UCSD-AML1 (cell line): Measurements from ENCODE around the gene C1orf198.
"Not testable (repeated sequence)": the region's sequence is repeated elsewhere in the genome, so short reads cannot be mapped to it uniquely, and the experiment has no call there.

Experiments used
- DNase-seq: peaks from one replicate; lab custom pipeline; 2025; ENCODE audit not compliant: unreplicated experiment; lab: John Stamatoyannopoulos, UW

C1orf198 gene

DNA sequence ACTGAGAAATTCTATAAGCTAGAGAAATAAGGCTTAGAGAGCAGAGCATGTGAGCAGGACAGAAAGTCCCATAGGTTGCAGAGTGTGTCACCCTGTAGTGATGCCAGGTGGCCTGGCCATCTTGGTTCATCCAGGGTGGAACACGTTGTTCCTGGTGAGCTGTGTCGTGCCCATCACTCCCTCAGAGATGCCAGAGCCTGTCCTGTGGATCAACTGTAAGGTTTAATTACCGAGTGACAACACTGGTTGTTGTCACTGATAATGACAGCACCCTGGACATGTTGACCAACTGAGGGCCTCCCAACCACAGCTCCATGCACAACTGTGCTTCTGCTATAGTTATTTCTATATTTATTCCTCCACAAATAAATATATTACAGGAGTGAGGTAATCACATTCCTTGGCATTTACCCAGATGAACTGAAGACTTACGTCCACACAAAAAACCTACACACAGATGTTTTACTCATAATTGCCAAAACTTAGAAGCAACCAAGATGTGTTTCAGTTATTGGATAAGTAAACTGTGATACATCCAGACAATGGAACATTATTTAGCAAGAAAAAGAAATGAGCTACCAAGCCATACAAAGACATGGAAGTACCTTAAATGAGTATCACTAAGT, 6.2 kb downstream of the C1orf198 start:
- no peak for DNase-seq

DNA sequence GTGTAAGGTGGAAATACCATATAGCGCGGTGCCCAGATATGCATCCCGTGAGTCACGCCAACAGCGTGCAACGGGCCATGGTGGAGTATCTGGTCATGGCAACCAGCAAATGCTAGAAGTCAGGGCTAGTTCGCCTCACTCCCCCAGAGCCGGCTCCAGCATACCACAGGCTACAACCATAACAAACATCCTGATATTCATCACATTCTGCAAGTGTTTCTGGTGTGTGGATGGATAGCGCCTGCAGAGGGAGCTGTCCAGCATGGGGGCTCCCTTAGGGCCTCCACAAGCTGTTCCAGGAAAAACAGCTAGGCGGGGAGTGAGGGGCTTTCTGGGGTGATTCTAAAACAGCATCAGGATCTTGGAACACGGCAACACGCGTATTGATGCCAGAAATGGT, 6.8 kb downstream of the C1orf198 start:
- DNase-seq: no peak

DNA sequence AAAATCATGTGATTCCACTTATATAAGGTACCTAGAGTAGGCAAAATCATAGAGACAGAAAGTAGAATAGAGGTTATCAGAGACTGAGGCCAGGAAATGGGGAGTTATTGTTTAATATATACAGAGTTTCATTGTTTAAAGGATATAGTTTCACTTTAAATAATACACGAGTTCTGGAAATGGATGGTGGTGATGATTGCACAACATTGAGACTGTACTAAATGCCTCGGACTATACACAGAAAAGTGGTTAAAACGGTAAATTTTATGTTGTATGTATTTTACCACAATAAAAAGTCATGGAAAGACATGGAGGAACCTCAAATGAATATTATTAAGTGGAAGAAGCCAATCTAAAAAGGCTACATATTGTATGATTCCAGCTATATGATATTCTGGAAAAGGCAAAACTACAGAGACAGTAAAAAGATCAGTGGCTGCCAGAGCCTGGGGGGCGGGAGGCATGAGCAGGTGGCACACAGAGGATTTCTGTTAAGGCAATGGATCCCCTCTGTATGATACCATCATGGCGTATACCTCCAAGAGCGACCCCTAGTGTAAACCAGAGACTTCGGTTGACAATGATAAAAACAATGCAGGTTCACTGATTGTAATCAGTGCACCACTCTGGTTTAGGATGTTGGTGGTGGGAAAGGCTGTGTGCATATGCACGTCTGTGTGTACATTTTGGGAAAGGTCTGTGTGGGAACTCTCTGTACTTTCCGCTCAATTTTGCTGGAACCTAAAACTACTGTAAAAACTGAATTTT, 7.5 kb downstream of the C1orf198 start:
- DNase-seq: no peak

DNA sequence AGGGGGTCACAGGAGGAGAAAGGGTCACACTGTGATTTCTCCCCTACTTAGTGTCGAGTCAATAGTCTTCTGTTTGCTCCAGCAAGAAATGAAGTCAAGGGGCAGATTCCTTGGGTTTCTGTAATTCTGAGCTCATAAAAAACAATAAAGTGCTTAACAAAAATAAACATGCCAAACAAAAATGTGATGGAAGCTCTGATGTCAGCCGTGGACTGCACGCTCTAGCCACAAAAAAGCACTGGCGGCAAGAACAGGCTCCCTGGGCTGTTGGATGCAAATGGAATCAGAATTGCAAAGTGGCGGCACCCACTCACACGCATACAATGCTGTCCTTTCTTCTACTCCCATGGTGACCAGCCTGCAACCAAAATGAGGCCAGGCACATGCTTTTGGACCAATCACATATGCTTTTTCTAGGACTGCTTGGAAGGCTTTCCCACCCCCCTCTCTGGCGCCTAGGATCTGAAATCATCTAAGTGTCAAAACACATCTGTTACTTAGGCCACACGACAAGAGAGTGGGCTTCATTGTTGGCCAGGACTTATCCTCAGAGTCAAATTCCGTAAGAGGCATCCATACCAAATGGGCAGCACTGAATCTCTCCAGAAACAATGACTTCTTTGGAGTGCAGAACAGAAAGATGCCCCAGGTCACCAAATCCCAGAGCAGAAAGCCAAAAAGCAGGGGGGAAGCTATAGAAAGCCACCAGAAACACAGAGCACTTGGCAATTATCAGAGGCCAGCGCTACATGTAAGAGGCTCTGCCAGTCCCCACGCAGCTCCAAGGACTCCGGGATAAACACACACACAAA, 9.2 kb downstream of the C1orf198 start:
- DNase-seq: no peak

DNA sequence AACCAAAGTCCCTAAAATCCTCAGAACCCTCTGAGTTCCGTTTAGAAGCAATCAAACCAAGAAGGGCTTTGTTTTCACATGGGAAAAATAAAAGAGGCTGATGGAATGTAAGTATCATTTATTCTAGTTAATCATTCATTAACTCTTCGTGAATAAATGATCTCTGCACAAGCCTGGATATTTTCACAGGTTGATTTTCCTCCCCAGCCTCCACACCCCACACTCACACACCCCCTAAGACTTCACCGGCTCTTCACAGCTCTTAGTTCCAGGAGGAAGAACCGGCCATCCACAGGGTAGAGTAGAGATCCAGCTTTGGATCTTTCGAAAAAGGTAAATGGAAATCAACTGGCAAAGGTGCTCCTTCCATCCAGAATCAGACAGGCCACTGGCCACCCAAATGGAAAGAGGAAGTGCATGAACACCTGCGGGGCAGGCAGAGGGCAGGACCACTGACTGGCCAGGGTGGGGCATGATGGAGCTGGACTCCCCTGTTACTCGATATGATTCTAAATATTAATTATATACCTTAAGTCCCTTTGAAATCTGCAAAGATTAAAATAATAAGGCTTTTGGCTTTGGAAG, 10.0 kb downstream of the C1orf198 start:
- DNase-seq: no peak

DNA sequence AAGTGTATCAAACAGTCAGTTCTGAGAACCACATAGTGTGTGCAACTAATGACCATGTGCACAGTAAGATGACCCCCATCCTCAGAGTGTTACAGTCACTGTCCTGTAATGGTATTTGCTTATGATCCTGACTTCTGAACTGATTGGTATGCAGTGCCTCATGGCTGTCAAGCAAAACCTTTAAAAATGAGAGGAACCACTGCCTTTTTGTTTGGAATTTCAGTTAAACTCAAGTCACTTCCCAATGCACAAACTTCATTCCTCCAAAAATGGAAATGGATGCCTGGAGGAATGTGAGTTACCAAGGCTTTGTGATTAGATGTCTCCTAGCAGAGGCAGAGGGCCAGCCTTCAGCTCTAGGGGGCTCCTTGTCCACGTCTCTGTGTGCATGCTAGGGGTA, 10.5 kb downstream of the C1orf198 start:
- no peak for DNase-seq

DNA sequence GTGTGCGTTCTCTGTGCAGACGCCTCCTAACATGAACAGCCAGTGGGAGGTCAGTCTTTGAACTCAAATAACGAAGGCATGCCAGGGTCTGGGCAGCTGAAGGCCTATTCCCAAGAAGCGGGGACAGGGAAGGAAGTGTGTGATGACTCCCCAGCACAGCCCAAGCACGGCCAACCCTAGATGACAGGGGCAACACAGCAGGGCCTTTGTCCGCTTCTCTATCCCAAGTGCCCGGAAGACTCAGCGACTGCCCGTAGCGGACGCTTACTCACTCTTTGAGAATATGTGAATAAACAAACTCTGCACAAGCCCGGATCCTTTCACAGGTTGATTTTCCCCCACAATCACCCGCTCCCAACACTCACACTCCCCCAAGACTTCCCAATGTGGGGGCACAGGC, 11.2 kb downstream of the C1orf198 start:
- DNase-seq: no peak

DNA sequence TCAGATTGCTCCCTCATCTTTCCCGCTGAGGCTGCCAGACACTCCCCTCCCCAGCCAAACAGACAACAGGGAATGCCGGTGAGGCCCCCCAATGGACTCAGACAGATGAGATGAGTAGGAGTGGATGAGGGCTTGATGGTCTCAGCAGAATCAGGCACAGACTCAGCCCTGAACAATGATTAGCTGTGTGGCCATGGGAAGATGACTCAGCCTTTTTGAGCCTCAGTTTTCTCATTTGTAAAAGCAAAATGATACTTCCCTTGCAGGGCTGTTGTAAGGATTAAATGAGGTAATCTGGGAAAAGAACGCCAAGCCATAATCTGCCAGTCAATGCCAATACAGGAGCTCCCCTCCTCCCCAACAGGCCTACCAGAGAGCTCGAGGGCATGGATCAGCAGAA, 12.4 kb downstream of the C1orf198 start:
- DNase-seq: no peak

DNA sequence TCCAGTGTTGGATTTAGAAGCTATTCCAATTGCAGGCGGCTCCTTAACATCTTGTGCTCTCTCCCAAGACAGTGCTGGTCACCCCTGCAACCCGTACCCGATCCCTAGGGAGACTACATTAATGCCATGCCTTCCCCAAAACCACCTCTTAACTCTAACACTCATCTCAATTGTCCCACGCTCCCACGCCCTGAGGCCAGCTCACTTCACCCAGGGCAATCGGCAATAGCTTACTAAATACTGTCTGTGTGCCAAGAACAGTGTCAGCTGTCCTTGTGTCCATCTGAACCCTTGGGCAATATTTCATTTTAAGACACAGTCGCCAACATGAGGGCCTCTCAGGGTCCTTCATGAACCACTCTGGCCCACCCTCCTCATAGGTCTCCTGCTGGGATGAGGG, 13.9 kb downstream of the C1orf198 start:
- no peak for DNase-seq

DNA sequence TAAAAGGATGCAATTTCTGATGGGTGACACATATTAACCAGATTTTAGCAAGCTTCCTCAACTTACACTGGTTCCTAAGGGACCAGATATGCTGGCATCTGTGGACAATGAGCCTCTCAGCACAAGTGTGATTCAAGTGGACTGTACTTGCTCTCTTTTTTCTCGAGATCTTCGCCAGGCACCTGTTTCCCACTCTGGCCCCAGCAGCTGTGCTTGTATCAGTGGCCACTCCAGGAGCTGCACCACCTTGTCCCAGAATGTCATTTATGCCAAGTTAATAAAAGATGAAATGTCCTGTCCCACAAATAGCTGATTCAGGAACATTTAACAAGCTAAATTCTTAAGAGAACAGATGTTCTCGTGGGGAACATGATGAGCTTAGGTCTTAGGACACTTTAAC, 14.6 kb downstream of the C1orf198 start:
- DNase-seq: no peak

DNA sequence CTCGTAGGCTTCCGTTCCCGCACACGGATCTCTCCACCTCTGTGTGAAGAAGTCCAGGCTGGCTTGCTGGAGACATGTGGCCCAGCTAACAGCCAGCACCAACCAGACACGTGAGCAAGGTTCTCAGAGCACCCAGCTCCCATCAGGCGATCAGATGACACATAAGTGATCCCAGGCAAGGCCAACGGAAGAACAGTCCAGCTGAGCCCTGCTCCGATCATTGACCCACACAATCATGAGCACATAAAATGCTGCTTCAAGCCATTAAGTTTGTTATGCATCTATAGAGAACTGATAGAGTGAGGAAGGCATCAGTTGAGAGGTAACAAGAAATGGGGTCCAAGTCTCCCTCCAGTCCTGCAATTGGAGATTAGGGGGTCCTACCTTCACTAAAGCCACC, 15.4 kb downstream of the C1orf198 start:
- DNase-seq: no peak

DNA sequence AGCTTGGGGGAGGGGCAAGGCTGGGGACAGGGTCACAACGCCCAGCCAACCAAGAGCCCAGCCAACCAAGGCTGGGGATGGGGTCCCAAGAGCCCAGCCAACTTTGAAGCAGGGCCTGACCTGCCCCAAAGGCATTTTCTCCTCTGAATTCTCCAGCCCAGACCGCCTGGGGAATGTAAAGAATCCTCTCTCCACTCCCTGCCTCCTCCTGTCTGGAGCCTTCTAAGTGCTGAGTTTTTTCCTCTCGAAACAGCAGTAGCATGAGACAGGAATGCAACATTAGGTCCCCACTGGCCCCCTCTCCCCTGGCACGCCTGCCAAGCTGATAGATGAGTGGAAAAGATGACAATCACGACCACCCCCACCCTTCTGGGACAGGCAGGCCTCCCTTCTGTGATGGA, 17.0 kb downstream of the C1orf198 start:
- DNase-seq: no peak

DNA sequence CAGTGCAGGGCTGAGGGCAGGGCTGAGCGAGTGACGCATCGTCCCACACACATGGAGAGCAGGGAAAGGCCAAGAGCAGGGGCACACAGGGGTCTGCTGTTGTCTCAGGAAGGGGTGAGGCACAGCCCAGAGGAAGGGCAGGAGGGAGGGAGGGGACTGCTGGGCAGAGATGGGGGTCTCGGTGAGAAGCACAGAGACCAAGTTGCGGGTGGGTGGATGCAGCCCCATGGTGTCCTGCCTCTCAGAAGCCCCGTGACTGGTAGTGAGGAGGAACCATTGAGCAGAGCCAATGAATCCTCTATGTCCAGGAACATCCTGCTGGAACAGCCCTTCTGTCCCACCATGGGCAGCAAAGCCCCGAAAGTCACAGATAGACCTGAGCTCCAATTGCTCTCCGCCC, 17.8 kb downstream of the C1orf198 start:
- no peak for DNase-seq

DNA sequence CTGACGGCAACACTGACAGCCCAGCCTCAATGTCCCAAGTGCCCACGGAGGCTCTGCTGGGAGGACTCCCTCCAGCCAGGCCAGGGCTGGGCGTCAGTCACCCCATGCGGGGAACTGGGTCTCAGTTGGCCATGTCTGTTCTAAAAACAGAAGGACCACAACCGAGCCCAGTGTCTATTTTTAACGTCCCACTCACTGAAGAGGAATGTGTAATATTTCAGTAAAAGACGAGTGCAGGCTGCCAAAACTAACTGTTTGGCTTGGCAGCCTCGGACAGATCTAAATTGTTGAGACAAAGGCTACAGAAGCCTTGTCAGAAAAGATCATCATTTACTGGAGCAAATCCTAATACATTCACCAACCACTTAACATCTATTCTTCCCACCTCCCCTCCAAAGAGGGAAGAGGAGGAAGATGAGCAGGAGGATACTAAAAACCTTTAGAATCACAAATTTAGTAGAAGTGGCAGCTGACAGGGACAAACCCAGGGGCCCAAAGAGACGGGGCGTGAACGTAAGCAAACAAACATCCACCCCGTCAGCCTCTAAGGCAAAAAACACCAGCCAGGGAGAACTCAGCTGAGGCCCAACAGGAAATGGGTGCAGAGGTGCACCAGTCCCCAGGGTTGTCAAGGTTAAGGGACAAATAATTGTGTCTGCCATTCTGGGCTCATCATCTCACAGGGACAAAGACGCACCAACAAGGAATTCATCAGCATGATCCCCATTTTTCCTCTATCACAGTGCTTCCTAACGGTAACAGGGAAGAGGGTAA, 18.7 kb downstream of the C1orf198 start:
- DNase-seq: no peak

DNA sequence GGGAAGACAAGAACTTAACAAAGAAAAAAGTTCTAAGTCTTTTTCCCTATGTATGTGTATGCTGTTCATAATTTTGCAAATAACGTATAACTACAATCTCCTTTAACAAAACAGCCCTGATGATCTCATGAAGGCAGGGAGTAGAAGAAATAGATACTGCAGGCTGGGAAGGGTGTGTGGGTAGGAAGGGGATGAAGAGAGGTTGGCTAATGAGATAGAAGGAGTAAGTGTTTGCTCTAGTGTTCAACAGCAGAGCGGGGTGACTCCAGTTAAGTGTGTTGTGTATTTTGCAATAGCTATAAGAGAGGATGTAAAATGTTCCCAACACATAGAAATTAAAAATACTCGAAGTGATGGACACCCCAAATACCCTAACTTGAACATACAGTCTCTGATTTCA, 20.1 kb downstream of the C1orf198 start:
- DNase-seq: no peak

DNA sequence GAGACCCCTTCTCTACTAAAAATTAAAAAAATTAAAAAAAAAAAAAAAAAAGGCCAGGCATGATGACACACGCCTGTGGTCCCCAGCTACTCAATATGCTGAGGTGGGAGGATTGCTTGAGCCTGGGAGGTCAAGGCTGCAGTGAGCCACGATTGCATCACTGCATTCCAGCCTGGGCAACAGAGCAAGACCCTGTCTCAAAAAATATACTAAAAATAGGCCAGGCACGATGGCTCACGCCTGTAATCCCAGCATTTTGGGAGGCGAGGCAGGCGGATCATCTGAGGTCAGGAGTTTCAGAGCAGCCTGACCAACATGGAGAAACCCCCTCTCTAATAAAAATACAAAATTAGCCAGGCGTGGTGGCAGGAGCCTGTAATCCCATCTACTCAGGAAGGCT, 23.1 kb downstream of the C1orf198 start:
- not testable (repeated sequence) for DNase-seq

DNA sequence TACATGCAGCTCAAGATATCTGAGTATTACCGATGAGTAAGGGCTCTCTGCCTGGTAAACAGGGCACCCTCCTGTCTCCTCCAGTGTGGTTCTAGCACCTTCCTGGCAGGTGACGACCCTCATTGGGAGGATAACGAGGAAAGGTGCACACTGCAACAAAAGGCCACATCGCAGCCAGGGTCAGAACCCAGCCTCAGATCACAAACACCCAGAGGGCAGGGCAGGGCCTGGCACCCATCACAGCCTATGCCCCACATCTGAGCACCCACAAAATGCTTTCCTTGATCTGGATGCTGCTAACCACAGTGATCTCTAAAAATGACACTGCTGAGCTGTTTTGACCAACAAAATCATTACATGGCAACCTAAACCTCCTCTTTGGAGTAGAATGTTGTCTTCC, 23.8 kb downstream of the C1orf198 start:
- no peak for DNase-seq

DNA sequence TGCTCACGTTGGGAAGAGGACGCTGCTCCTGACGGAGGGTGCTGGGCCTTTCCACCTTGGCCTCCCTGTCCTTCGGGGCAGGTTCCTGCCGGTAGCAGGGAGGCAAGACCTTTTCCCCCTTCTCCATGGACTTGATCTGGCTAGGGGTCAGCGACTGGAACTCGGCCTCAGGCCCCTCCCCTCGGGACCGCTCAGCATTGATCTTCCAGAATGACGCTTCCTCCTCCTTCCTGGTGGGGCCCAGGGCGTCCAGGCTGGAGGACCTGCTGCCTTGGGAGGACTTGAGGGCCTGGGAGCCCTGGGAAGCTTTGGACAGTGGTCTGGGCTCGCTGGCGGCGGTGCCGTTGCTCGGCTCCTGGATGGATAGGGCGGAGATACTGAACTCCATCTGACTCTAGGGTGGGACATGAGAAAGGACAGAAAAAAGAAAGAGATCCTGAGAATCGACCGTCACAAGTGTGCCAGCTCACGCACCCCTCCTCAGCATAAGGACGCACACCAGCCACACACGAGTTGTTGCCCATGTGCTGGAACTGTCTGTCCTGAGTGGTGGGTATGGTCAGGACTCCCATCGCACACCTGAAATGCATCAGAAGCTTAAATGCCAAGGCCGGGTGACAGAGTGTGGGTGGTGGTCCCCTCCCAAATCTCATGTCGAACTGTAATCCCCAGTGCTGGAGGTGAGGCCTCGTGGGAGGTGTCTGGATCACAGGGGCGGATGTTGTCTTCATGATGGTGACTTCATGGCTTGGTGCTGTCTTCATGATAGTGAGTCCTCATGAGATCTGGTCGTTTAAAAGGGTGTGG, 24.6 kb downstream of the C1orf198 start:
- no peak for DNase-seq

DNA sequence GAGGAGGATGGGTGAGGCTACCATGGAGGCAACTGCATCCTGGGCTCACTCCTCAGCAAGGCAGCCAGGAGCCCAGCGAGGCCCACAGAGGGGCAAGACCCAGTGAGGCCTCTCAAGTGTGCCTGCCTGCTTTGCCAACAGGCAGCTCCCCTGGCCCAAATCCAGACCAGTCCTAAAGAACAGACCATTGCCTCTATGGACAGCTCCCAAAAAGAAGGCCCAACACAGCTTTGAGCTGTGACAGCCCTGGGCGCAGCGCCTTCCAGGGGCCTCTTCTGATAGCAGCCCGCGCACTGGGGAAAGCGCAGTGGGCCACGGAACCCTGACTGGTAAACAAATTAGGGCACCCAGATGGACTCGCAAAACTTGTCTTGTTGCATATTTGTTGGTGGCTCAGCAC, 25.5 kb downstream of the C1orf198 start:
- DNase-seq: no peak

DNA sequence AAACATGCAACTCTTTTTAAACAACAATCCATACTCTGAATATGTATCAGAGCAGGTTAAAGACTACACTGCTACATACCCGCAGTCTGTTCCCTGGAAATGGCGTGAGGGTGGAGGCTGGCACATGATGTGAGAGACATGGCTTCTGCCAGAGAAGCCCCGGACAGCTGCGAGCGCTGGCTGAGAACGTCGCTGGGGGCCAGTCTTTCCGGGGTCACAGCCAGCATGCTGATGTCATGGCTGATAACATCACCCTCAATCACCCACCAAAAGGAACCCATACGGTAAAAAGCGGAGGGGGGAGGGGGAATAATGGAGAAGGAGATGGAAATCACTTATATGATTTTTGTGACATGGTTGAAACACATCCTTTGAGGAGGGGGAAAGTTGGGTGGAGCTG, 29.1 kb downstream of the C1orf198 start:
- DNase-seq: no peak
